ENCODE measurements around the gene RTN1.

RTN1 gene

GRCh38 chr14:59785629-59786028 lies 84.9 kb downstream of the RTN1 start:
- no peak overlapping the region for H3K4me2 ChIP-seq (ENCODE audit: low read length)
- H3K4me3 ChIP-seq (ENCODE audit: low read length): no peak overlapping the region
- TF ChIP-seq CTCF (IDR thresholded peaks at IDR 0.05; ENCODE audit: low read depth, low read length, poor library complexity, severe bottlenecking) (no peak), EZH2phosphoT487 (IDR thresholded peaks at IDR 0.05; ENCODE audit: borderline replicate concordance, low read length) (no peak)
- no peaks in the 10 kb centered on the region for H3K79me2 ChIP-seq (ENCODE audit: control insufficient read depth, low read length)
- no peaks in the 10 kb centered on the region for H4K20me1 ChIP-seq (ENCODE audit: control insufficient read depth, insufficient read depth, low read depth, low read length)
- no peaks in the 10 kb centered on the region for H3K36me3 ChIP-seq (ENCODE audit: control insufficient read depth, low read length)
- no peaks in the 10 kb centered on the region for H3K4me1 ChIP-seq (ENCODE audit: control insufficient read depth, low read length)
- H3F3A ChIP-seq (ENCODE audit: control insufficient read depth, insufficient read depth): no peaks in the 10 kb centered on the region
- no peaks in the 10 kb centered on the region for H3K27me3 ChIP-seq (ENCODE audit: control insufficient read depth, low read length)
- H3K9me3 ChIP-seq (ENCODE audit: control insufficient read depth, insufficient read depth, low read length): no peaks in the 10 kb centered on the region
- no peaks in the 10 kb centered on the region for H3K9me2 ChIP-seq (replicated peaks; ENCODE audit: control insufficient read depth, low read length)
- no peak overlapping the region for H3K27ac ChIP-seq (ENCODE audit: low read depth, low read length)

- no peak overlapping the region for H3K27ac ChIP-seq (ENCODE audit: low read depth, low read length)
- no peak overlapping the region for H3K4me3 ChIP-seq (ENCODE audit: low read length)
- no peaks in the 10 kb centered on the region for H3K4me1 ChIP-seq (ENCODE audit: control insufficient read depth, low read length)
- H3K4me2 ChIP-seq (ENCODE audit: low read length): no peak overlapping the region
- H3K9me2 ChIP-seq (replicated peaks; ENCODE audit: control insufficient read depth, low read length): no peaks in the 10 kb centered on the region
- no peaks in the 10 kb centered on the region for H3F3A ChIP-seq (ENCODE audit: control insufficient read depth, insufficient read depth)
- TF ChIP-seq CTCF (IDR thresholded peaks at IDR 0.05; ENCODE audit: low read depth, low read length, poor library complexity, severe bottlenecking) (no peak), EZH2phosphoT487 (IDR thresholded peaks at IDR 0.05; ENCODE audit: borderline replicate concordance, low read length) (no peak)
- no peaks in the 10 kb centered on the region for H3K27me3 ChIP-seq (ENCODE audit: control insufficient read depth, low read length)
- no peaks in the 10 kb centered on the region for H4K20me1 ChIP-seq (ENCODE audit: control insufficient read depth, insufficient read depth, low read depth, low read length)
- H3K9me3 ChIP-seq (ENCODE audit: control insufficient read depth, insufficient read depth, low read length): no peaks in the 10 kb centered on the region
- H3K36me3 ChIP-seq (ENCODE audit: control insufficient read depth, low read length): no peaks in the 10 kb centered on the region
- H3K79me2 ChIP-seq (ENCODE audit: control insufficient read depth, low read length): no peaks in the 10 kb centered on the region
These were observed 87.8 kb downstream of the RTN1 start for GRCh38 chr14:59782760-59783159.

- Histone ChIP-seq H3K4me1 (ENCODE audit: control insufficient read depth, low read length) (no peaks in the 10 kb centered on the region), H3K9me2 (replicated peaks; ENCODE audit: control insufficient read depth, low read length) (no peaks in the 10 kb centered on the region), H3K4me2 (ENCODE audit: low read length) (no peak overlapping the region), H3F3A (ENCODE audit: control insufficient read depth, insufficient read depth) (no peaks in the 10 kb centered on the region), H3K4me3 (ENCODE audit: low read length) (no peak overlapping the region), H3K79me2 (ENCODE audit: control insufficient read depth, low read length) (no peaks in the 10 kb centered on the region), H3K27me3 (ENCODE audit: control insufficient read depth, low read length) (no peaks in the 10 kb centered on the region), H3K27ac (ENCODE audit: low read depth, low read length) (no peak overlapping the region), H3K36me3 (ENCODE audit: control insufficient read depth, low read length) (no peaks in the 10 kb centered on the region), H4K20me1 (ENCODE audit: control insufficient read depth, insufficient read depth, low read depth, low read length) (no peaks in the 10 kb centered on the region), H3K9me3 (ENCODE audit: control insufficient read depth, insufficient read depth, low read length) (no peaks in the 10 kb centered on the region)
- TF ChIP-seq CTCF (IDR thresholded peaks at IDR 0.05; ENCODE audit: low read depth, low read length, poor library complexity, severe bottlenecking) (no peak), EZH2phosphoT487 (IDR thresholded peaks at IDR 0.05; ENCODE audit: borderline replicate concordance, low read length) (no peak)
These were observed 93.5 kb downstream of the RTN1 start for GRCh38 chr14:59777006-59777579.
